Neural cell (in vitro differentiated cells): ENCODE results near the gene CTSK. TPM values are rescaled to one million over a fixed set of nuclear protein-coding genes. Genes with fewer than 3 reads are reported as not detected.

ENCODE experiments used
- H2AFZ ChIP-seq: fragments of 200-600, 300-800 bp; sonication (generic), shearing (Covaris generic); 2 replicates; pipeline ENCODE4 v1.6.0; 2014; ENCODE audit warnings: low read depth, mild to moderate bottlenecking, antibody characterized with exemption, low read length, moderate library complexity
- H3F3A ChIP-seq: fragments of 200-600 bp; shearing (Covaris generic); 2 replicates; pipeline ENCODE4 v1.6.1; 2016; ENCODE audit warnings: mild to moderate bottlenecking, moderate library complexity, mixed read lengths, antibody characterized with exemption, low read length; ENCODE audit not compliant: insufficient read depth, poor library complexity, severe bottlenecking
- H3K27ac ChIP-seq: fragments of 200-600, 300-800 bp; sonication (generic), shearing (Covaris generic); 2 replicates; pipeline ENCODE4 v1.5.1; 2014; ENCODE audit warnings: mild to moderate bottlenecking, low read length, moderate library complexity
- H3K27me3 ChIP-seq: fragments of 300-800, 200-600 bp; sonication (generic), shearing (Covaris generic); 2 replicates; pipeline ENCODE4 v1.6.0; 2014; ENCODE audit warnings: mild to moderate bottlenecking, low read depth, low read length, moderate library complexity; ENCODE audit not compliant: insufficient read depth
- H3K36me3 ChIP-seq: fragments of 300-800, 200-600 bp; sonication (generic), shearing (Covaris generic); 2 replicates; pipeline ENCODE4 v1.5.1; 2014; ENCODE audit warnings: mild to moderate bottlenecking, antibody characterized with exemption, low read length, moderate library complexity; ENCODE audit not compliant: insufficient read depth
- H3K4me2 ChIP-seq: fragments of 300-800, 200-600 bp; sonication (generic), shearing (Covaris generic); 2 replicates; pipeline ENCODE4 v1.6.0; 2014; ENCODE audit warnings: mild to moderate bottlenecking, low read length
- H3K4me3 ChIP-seq: fragments of 300-800, 200-600 bp; sonication (generic), shearing (Covaris generic); 2 replicates; pipeline ENCODE4 v1.5.1; 2014; ENCODE audit warnings: mild to moderate bottlenecking, low read length, moderate library complexity
- H3K79me2 ChIP-seq: fragments of 200-600 bp; shearing (Covaris generic); replicated peaks from 2 replicates; pipeline ENCODE4 v1.6.0; 2014; ENCODE audit warnings: mild to moderate bottlenecking, low read length, moderate library complexity; ENCODE audit not compliant: insufficient read depth
- H3K9ac ChIP-seq: fragments of 300-800, 200-600 bp; sonication (generic), shearing (Covaris generic); 2 replicates; pipeline ENCODE4 v1.6.1; 2016; ENCODE audit warnings: mild to moderate bottlenecking, low read length, mixed read lengths
- H3K9me2 ChIP-seq: fragments of 200-600 bp; shearing (Covaris generic); 2 replicates; pipeline ENCODE4 v1.6.1; 2016; ENCODE audit warnings: mild to moderate bottlenecking, low read length, mixed read lengths; ENCODE audit not compliant: insufficient read depth
- H3K9me3 ChIP-seq: fragments of 200-600, 300-800 bp; sonication (generic), shearing (Covaris generic); 2 replicates; pipeline ENCODE4 v1.6.1; 2016; ENCODE audit warnings: mild to moderate bottlenecking, mixed run types, low read length, moderate library complexity, mixed read lengths
- H4K20me1 ChIP-seq: fragments of 200-600 bp; shearing (Covaris generic); 2 replicates; pipeline ENCODE4 v1.6.1; 2016; ENCODE audit warnings: mild to moderate bottlenecking, mixed run types; ENCODE audit not compliant: insufficient read depth
- CTCF ChIP-seq: fragments of 450-650 bp; IDR thresholded peaks from 2 replicates; pipeline ENCODE4 v1.5.1; 2014; ENCODE audit warnings: antibody characterized with exemption, mild to moderate bottlenecking, moderate library complexity; ENCODE audit not compliant: poor library complexity, severe bottlenecking
- EP300 ChIP-seq: fragments of 450-650 bp; conservative IDR thresholded peaks from 2 replicates; pipeline ENCODE4 v1.6.1; 2014; ENCODE audit warnings: antibody characterized with exemption, mild to moderate bottlenecking, moderate library complexity; ENCODE audit not compliant: poor library complexity, severe bottlenecking
- EZH2 ChIP-seq: fragments of 200-600, 300-800 bp; shearing (Covaris generic), sonication (generic); IDR thresholded peaks from 2 replicates; pipeline ENCODE4 v1.6.1; 2014; ENCODE audit warnings: antibody characterized with exemption, low read length, borderline replicate concordance, mild to moderate bottlenecking; ENCODE audit not compliant: insufficient read depth, poor library complexity, severe bottlenecking
- MXI1 ChIP-seq: fragments of 450-650 bp; conservative IDR thresholded peaks from 2 replicates; pipeline ENCODE4 v1.6.1; 2014; ENCODE audit warnings: antibody characterized with exemption, mild to moderate bottlenecking; ENCODE audit not compliant: poor library complexity, severe bottlenecking
- POLR2AphosphoS5 ChIP-seq: IDR thresholded peaks from 2 replicates; pipeline ENCODE4 v1.6.1; 2012
- RAD21 ChIP-seq: fragments of 450-650 bp; conservative IDR thresholded peaks from 2 replicates; pipeline ENCODE4 v1.6.1; 2014; ENCODE audit warnings: antibody characterized with exemption, mild to moderate bottlenecking, moderate library complexity
- REST ChIP-seq: IDR thresholded peaks from 2 replicates; pipeline ENCODE4 v1.6.1; 2012; ENCODE audit warnings: borderline replicate concordance
- SMC3 ChIP-seq: fragments of 450-650 bp; conservative IDR thresholded peaks from 2 replicates; pipeline ENCODE4 v1.6.1; 2014; ENCODE audit warnings: antibody characterized with exemption, mild to moderate bottlenecking, moderate library complexity; ENCODE audit not compliant: poor library complexity
- TAF1 ChIP-seq: IDR thresholded peaks from 2 replicates; pipeline ENCODE4 v1.6.1; 2012; ENCODE audit warnings: low read depth
- polyA plus RNA-seq: library from polyadenylated mRNA; depleted of rRNA; stranded (reverse); fragments of >200 nt; gene quantifications from 2 replicates; pipeline ENCODE4 v1.2.3, GENCODE V29; 2014

CTSK gene
- polyA plus RNA-seq, 1 donor from 2014 or later = 8.0 TPM

GRCh38 chr1:150751443-150751842 is 56.6 kb downstream of the CTSK start:
- Histone ChIP-seq H3K27ac (no peak overlapping the region), H3K27me3 (no peaks in the 10 kb centered on the region), H3K79me2 (no peaks in the 10 kb centered on the region), H3K36me3 (no peaks in the 10 kb centered on the region), H3F3A (no peaks in the 10 kb centered on the region), H2AFZ (no peak overlapping the region), H3K9me2 (no peaks in the 10 kb centered on the region), H3K4me2 (no peak overlapping the region), H3K4me3 (no peak overlapping the region), H4K20me1 (no peaks in the 10 kb centered on the region), H3K9me3 (no peaks in the 10 kb centered on the region), H3K9ac (no peak overlapping the region)
- TF ChIP-seq SMC3 = no peak
- no peak for TF ChIP-seq RAD21
- no peak for TF ChIP-seq POLR2AphosphoS5
- TF ChIP-seq EZH2 = no peak
- no peak for TF ChIP-seq REST
- no peak for TF ChIP-seq CTCF
- no peak for TF ChIP-seq MXI1
- no peak for TF ChIP-seq EP300
- no peak for TF ChIP-seq TAF1

- Histone ChIP-seq H2AFZ (no peak overlapping the region), H3K9me2 (no peaks in the 10 kb centered on the region), H3K4me3 (no peak overlapping the region), H3K79me2 (no peaks in the 10 kb centered on the region), H3K27me3 (no peaks in the 10 kb centered on the region), H3K27ac (no peak overlapping the region), H3K9me3 (no peaks in the 10 kb centered on the region), H3K4me2 (no peak overlapping the region), H3F3A (no peaks in the 10 kb centered on the region), H3K36me3 (no peaks in the 10 kb centered on the region), H3K9ac (no peak overlapping the region), H4K20me1 (no peaks in the 10 kb centered on the region)
- no peak for TF ChIP-seq MXI1
- no peak for TF ChIP-seq REST
- TF ChIP-seq CTCF = no peak
- TF ChIP-seq EZH2 = no peak
- no peak for TF ChIP-seq TAF1
- no peak for TF ChIP-seq EP300
- no peak for TF ChIP-seq SMC3
- TF ChIP-seq RAD21 = no peak
- TF ChIP-seq POLR2AphosphoS5 = no peak
Measured at GRCh38 chr1:150749720-150750311, 58.2 kb downstream of the CTSK start.
